Hematopoietic multipotent progenitor cell treated with erythropoietin and hydrocortisone succinate and interleukin-3 and kit ligand, for 4 days (in vitro differentiated cells): Measurements from ENCODE around the gene WDR7.
"Not testable (repeated sequence)": the region's sequence is repeated elsewhere in the genome, so short reads cannot be mapped to it uniquely, and the experiment has no call there.

Experiments used
- DNase-seq: peaks from one replicate; pipeline ENCODE4 v3.0.0-alpha.2; 2015

Gene WDR7

DNA sequence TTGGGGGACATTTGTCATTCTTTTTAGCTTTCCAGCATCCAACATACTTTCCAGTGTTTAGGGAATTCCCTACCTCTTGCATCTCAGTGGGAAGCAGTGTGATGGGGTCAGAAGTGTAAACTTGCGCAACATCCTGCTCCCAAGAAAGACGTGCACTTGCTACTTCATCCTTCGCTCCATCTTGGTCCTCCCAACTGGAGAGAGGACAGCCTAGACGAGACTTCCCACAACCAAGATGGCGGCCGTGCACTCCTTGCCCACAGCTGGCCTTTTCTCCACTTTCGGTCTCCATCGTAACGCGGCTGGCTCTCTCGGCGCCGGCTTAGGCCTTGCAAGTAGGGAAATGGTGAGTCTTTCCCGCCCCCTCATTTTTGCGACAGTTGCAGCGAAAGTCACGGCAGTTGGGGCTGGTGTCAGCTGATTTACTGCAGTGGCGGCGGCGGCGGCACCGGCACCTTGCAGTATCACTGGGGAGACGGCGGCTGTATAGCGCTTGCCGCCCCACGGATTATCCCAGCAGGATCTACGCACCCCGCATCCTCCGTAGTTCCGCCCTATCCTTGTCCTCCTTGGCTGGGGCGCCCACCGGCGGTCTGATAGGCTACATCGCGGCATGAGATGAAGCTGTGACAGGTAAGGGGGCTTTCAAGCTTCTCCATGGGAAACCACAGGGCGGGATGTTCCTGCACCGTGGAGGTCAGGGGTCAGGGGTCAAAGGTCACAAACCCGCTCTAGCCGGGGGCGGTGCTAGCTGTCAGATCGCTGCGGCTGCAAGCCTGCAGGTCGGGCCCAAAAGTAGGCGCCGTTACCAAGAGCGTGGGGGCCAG, at the start of gene WDR7:
TSS of gene WDR7 (plus strand) at position 416 of the 827 bp plus-strand sequence. CDS start 21,157 bp downstream, outside the sequence.
- DNase-seq: peak; percentile 99

DNA sequence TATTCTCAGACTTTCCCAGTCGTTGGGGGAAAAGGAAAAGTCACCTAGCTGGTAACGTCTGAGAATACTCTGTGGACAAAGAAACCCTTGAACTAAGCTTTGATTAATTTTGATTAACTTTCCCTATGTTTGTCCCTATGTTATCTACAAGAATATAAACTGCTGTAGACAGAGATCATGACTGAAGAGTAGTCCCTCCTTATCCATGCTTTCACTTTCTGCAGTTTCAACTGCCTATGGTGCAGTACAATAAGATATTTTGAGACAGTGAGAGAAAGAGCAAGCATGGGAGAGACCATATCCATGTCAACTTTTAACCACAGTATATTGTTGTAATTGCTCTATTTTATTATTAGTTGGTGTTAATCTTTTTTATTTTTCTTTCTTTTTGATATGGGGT, 44.5 kb upstream of the WDR7 start:
- DNase-seq: no peak

DNA sequence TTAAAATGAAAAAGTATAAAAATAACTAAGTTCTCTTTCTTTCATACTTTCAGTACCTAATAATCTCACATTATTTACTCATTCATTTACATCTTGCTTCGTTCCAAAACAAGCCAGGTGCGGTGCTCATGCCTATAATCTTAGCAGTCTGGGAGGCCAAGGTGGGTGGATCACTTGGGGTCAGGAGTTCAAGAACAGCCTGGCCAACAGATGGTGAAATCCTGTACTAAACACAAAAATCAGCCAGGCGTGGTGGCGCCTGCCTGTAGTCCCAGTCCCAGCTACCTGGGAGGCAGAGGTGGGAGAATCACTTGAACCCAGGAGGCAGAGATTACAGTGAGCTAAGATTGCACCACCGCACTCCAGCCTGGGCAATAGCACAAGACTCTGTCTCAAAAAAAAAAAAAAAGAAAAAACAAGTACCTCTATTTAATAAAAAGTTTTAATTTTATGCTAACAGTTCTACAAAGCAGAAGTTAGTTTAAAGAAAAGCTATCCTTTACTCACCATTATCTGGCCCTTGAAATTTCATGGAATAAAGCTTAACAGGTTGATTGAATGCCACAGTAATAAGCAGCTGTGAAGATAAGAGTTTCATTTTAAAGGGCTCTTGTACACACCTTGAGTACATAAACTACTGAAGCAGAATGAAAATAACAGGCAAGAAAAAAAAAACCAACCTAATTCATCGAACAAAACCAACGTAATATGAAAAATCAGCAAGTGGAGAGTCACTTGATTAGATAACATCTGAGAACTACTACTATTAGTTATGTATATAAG, 35.2 kb upstream of the WDR7 start:
- DNase-seq: no peak

GRCh38 chr18:56627991-56628390, 23.2 kb upstream of the WDR7 start:
- no peak for DNase-seq

- DNase-seq: peak; percentile 84
Measured at GRCh38 chr18:56632070-56633022, 18.8 kb upstream of the WDR7 start.

DNA sequence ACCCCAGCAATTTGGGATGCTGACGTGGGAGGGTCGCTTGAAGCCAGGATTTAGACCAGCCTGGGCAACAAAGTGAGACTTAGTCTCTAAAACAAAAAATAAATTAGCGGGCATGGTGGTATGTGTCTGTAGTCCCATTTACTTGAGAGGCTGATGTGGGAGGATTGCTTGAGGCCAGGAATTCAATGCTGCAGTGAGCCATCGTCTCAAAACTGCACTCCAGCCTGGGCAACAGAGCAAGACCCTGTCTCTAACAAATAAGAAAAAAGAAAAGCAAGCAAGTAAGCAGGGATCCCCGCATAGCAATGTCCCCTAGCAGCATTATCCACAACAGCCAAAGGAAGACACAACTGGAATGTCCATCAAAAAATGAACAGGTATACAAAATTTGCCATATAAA, 16.2 kb upstream of the WDR7 start:
- no peak for DNase-seq

DNA sequence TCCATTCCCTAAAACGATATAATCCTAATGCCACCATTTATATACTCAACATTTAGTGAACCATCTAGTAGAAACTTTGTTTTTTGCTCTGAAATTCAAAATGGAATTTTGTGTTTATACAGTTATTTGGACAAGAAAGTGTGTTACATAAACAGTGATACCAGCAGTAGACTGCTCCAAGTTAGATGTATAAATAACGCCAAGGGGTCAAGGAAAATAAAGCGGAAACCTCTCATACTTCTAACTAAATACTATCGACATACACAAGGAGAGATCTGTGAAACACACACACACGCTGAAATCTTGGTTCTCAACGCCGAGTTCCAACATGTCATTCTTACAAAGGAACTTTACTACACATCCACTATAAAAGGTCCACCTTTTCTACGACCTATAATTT, 14.0 kb upstream of the WDR7 start:
- DNase-seq: no peak

GRCh38 chr18:56637711-56638231, 13.4 kb upstream of the WDR7 start:
- DNase-seq: peak; percentile 52

DNA sequence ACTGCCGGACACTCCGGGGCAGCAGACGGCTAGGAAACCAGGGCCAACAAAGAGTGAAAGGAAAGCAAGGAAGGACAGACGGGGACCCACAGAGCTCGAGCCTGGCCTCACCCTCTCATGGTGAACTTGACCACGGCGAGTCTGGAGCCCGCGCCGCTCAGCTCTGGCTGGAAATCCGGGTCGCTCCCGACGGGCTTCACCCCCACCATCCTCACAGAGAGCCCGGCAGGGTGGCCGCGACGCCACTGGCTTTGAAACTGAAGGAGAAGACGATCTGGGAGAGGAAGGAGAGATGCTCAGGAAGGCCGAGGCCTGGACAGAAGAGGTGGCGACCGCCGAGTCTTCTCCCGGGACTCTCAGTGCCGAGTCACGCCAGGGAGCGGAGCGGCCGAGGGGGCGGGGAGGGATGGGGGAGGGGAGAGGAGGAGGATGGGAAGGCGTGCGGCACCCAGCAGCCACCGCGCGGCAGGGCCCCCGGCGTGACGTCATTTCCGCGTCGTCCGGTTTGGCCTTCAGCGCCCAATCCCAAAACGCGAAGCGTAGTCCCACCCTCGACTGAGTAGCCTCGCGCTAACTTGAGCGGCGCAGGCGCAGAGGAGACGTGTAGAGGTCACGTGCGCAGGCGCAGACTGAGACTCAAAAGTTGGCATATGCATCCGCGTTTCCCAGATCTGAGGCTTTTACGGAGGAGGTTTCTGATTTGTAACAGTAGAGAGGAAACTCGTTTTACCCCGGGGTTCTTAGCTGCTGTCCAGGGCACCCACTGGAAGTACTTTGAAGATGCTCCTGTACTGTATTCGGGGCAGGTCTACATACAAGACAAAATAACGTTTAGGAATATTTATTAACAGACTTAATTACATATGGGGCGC, 12.7 kb upstream of the WDR7 start, which contains the start of gene TXNL1:
TSS of gene TXNL1 (minus strand) at position 361 of the 872 bp plus-strand sequence. CDS start at position 209, 152 bp downstream.
- peak; percentile 100 for DNase-seq

DNA sequence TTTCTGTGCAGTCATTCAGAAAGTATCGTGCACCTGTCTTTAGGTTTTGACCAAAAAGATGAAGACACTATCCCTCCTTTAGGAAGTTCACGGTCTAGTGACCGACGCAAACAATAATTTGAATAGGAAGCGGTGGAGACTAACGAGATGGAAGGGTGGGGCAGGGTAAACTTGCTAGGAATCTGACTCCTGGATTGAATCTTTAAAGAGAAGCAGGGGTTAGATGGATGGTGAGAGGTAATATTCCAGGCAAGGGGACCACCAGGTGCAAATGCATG, 12.1 kb upstream of the WDR7 start:
- DNase-seq: no peak

GRCh38 chr18:56639571-56639970, 11.6 kb upstream of the WDR7 start:
- DNase-seq: no peak

GRCh38 chr18:56641714-56642337, 9.3 kb upstream of the WDR7 start:
- DNase-seq: no peak

GRCh38 chr18:56643381-56643780, 7.8 kb upstream of the WDR7 start:
- peak; percentile 63 for DNase-seq

DNA sequence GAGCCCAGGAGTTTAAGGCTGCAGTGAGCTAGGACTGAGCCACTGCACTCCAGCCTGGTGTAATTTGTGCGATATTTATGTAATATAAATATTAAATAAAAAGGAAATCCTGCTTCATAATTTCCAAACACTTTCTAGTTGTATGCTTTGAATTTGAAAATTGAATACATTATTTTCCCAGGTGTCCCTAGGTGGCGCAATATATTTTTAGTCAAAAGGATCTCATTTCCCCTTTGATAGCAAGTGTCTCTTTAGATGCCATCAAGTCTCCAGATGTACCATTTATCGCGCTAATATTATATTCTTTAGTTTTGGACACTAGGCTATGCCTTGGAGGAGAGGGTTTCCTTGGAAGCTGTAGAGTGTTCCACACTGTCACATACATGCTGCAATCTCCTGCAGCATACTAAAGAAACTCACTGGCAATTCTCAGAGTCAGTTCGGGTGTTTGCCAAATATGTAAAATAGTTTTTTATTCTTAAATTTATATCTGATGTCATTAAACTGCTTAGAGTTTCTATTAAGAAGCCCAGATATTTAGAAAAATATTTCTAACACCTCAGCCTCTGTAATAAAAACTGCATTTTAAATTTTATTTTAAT, 5.6 kb upstream of the WDR7 start:
- DNase-seq: peak; percentile 73

DNA sequence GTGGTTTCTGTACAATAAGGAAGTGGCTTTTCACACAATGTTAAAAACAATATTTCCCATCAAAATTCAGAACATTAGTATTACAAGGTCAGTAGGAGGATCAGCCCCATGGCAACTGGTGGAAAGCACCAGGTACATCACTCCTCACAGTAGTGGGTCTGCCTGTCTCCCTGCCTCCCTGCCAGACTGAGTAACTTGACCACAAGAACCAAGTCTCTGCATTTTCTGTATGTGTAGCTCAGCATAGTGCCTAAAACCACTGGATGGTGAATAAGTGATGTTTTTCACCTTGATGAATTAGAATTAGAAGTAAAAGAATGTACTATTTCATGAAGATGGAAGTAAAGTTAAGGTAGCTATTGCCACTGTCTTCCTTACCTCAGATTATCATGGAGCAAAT, 4.1 kb upstream of the WDR7 start:
- DNase-seq: no peak

GRCh38 chr18:56647951-56648893, 2.9 kb upstream of the WDR7 start:
- DNase-seq: no peak

DNA sequence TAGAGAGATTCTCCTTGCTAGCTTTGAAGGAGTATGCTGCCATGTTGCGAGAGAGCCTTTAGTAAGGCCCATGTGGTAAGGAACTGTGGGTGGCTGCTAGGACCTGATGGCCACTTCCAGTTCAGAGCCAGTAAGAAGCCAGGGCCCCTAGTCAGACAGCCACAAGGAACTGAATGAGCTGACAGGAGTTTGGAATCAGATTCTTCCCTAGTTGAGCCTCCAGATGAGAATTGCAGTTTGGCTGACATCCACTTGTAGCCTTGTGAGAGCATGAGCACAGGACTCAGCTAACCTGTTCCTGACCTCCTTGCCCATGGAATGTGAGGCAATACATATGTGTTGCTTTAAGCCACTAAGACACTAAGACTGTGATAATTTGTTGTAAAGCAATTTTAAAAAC, 1.2 kb upstream of the WDR7 start:
- DNase-seq: no peak

- DNase-seq: peak; percentile 20
Measured at GRCh38 chr18:56651771-56652092, 573 bp downstream of the WDR7 start.

DNA sequence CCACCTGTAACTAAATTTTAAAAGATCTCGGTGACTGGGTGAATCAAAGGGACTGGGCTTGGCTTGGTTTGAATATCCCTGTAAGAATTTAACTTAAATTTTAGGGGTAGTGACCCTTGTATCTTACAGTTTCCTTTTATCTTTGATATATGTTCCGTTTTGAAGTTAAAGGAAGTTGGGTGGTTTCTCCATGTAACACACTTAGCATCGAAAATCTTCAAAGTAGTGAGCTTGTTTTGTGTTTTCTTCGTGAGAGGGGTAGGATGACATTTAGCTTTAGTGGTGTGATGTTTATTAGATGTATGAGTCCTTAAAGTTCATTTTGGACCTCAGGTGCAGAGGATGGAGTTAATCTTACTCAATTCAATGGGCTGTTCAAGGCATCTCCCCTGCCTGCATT, 1.6 kb downstream of the WDR7 start:
- DNase-seq: peak; percentile 47

- DNase-seq: not testable (repeated sequence)
Measured at GRCh38 chr18:56654280-56654679, 3.1 kb downstream of the WDR7 start.
